ENCODE results near the gene ATP11B.

ATP11B gene

GRCh38 chr3:182808041-182808770 lies 14.9 kb downstream of the ATP11B start:
- H3K27me3 ChIP-seq (ENCODE audit: control insufficient read depth, low read length) = no peaks in the 10 kb centered on the region
- no peaks in the 10 kb centered on the region for H3K9me3 ChIP-seq (ENCODE audit: control insufficient read depth, insufficient read depth, low read length)
- H3K9me2 ChIP-seq (replicated peaks; ENCODE audit: control insufficient read depth, low read length) = no peaks in the 10 kb centered on the region
- H3F3A ChIP-seq (ENCODE audit: control insufficient read depth, insufficient read depth) = no peaks in the 10 kb centered on the region
- peaks cover 14% of the 10 kb centered on the region; the same call in 1 of the 2 replicates for H4K20me1 ChIP-seq (ENCODE audit: control insufficient read depth, insufficient read depth, low read depth, low read length)
- no peaks in the 10 kb centered on the region for H3K36me3 ChIP-seq (ENCODE audit: control insufficient read depth, low read length)
- H3K27ac ChIP-seq (ENCODE audit: low read depth, low read length) = no peak overlapping the region
- peaks cover 93% of the 10 kb centered on the region for H3K79me2 ChIP-seq (ENCODE audit: control insufficient read depth, low read length)
- TF ChIP-seq CTCF (IDR thresholded peaks at IDR 0.05; ENCODE audit: low read depth, low read length, poor library complexity, severe bottlenecking) = no peak
- H3K4me2 ChIP-seq (ENCODE audit: low read length) = no peak overlapping the region
- H3K4me3 ChIP-seq (ENCODE audit: low read length) = no peak overlapping the region
- no peaks in the 10 kb centered on the region for H3K4me1 ChIP-seq (ENCODE audit: control insufficient read depth, low read length)

GRCh38 chr3:182809531-182809930 lies 16.2 kb downstream of the ATP11B start:
- H3K9me3 ChIP-seq (ENCODE audit: control insufficient read depth, insufficient read depth, low read length) = no peaks in the 10 kb centered on the region
- no peak overlapping the region for H3K4me2 ChIP-seq (ENCODE audit: low read length)
- no peak overlapping the region for H3K4me3 ChIP-seq (ENCODE audit: low read length)
- H3K27ac ChIP-seq (ENCODE audit: low read depth, low read length) = no peak overlapping the region
- peaks cover 14% of the 10 kb centered on the region; the same call in 1 of the 2 replicates for H4K20me1 ChIP-seq (ENCODE audit: control insufficient read depth, insufficient read depth, low read depth, low read length)
- H3K4me1 ChIP-seq (ENCODE audit: control insufficient read depth, low read length) = no peaks in the 10 kb centered on the region
- no peak for TF ChIP-seq CTCF (IDR thresholded peaks at IDR 0.05; ENCODE audit: low read depth, low read length, poor library complexity, severe bottlenecking)
- no peaks in the 10 kb centered on the region for H3K27me3 ChIP-seq (ENCODE audit: control insufficient read depth, low read length)
- no peaks in the 10 kb centered on the region for H3K36me3 ChIP-seq (ENCODE audit: control insufficient read depth, low read length)
- H3F3A ChIP-seq (ENCODE audit: control insufficient read depth, insufficient read depth) = no peaks in the 10 kb centered on the region
- peaks cover 93% of the 10 kb centered on the region for H3K79me2 ChIP-seq (ENCODE audit: control insufficient read depth, low read length)
- no peaks in the 10 kb centered on the region for H3K9me2 ChIP-seq (replicated peaks; ENCODE audit: control insufficient read depth, low read length)

- no peaks in the 10 kb centered on the region for H3F3A ChIP-seq (ENCODE audit: control insufficient read depth, insufficient read depth)
- H4K20me1 ChIP-seq (ENCODE audit: control insufficient read depth, insufficient read depth, low read depth, low read length) = peaks cover 16% of the 10 kb centered on the region; the same call in 1 of the 2 replicates
These were observed 17.4 kb downstream of the ATP11B start for GRCh38 chr3:182810574-182811268.

More at GRCh38 chr3:182810574-182811268, 17.4 kb downstream of the ATP11B start:
- no peak overlapping the region for H3K27ac ChIP-seq (ENCODE audit: low read depth, low read length)
- H3K4me2 ChIP-seq (ENCODE audit: low read length) = no peak overlapping the region
- H3K4me1 ChIP-seq (ENCODE audit: control insufficient read depth, low read length) = no peaks in the 10 kb centered on the region
- H3K9me2 ChIP-seq (replicated peaks; ENCODE audit: control insufficient read depth, low read length) = no peaks in the 10 kb centered on the region
- H3K79me2 ChIP-seq (ENCODE audit: control insufficient read depth, low read length) = peaks cover 89% of the 10 kb centered on the region
- no peak overlapping the region for H3K4me3 ChIP-seq (ENCODE audit: low read length)
- no peaks in the 10 kb centered on the region for H3K36me3 ChIP-seq (ENCODE audit: control insufficient read depth, low read length)
- no peaks in the 10 kb centered on the region for H3K9me3 ChIP-seq (ENCODE audit: control insufficient read depth, insufficient read depth, low read length)
- no peak for TF ChIP-seq EZH2phosphoT487 (IDR thresholded peaks at IDR 0.05; ENCODE audit: borderline replicate concordance, low read length)
- no peak for TF ChIP-seq CTCF (IDR thresholded peaks at IDR 0.05; ENCODE audit: low read depth, low read length, poor library complexity, severe bottlenecking)
- H3K27me3 ChIP-seq (ENCODE audit: control insufficient read depth, low read length) = no peaks in the 10 kb centered on the region
